ENCODE data around the gene AQP9. TPM values are rescaled to one million over a fixed set of nuclear protein-coding genes. Genes with fewer than 3 reads are reported as not detected.

The AQP9 gene
- total RNA-seq, 1 donor from 2014 or later: 0.77 TPM

GRCh38 chr15:58115692-58116091 lies 22.5 kb upstream of the AQP9 start:
- no peak overlapping the region for H3K4me3 ChIP-seq
- peaks cover 14% of the 10 kb centered on the region for H3K27me3 ChIP-seq (ENCODE audit: low read depth)
- H3K4me1 ChIP-seq: no peaks in the 10 kb centered on the region
- H3K36me3 ChIP-seq: no peaks in the 10 kb centered on the region
- intact Hi-C loops (cut with micrococcal nuclease): no loop called here
- TF ChIP-seq, protein P1, sequence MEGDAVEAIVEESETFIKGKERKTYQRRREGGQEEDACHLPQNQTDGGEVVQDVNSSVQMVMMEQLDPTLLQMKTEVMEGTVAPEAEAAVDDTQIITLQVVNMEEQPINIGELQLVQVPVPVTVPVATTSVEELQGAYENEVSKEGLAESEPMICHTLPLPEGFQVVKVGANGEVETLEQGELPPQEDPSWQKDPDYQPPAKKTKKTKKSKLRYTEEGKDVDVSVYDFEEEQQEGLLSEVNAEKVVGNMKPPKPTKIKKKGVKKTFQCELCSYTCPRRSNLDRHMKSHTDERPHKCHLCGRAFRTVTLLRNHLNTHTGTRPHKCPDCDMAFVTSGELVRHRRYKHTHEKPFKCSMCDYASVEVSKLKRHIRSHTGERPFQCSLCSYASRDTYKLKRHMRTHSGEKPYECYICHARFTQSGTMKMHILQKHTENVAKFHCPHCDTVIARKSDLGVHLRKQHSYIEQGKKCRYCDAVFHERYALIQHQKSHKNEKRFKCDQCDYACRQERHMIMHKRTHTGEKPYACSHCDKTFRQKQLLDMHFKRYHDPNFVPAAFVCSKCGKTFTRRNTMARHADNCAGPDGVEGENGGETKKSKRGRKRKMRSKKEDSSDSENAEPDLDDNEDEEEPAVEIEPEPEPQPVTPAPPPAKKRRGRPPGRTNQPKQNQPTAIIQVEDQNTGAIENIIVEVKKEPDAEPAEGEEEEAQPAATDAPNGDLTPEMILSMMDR (IDR thresholded peaks at IDR 0.05; ENCODE audit: borderline replicate concordance): peak; percentile 53
- no peak overlapping the region for H3K27ac ChIP-seq (replicated peaks)
- H3K9me3 ChIP-seq (replicated peaks): no peaks in the 10 kb centered on the region
- no peak for DNase-seq

DNA sequence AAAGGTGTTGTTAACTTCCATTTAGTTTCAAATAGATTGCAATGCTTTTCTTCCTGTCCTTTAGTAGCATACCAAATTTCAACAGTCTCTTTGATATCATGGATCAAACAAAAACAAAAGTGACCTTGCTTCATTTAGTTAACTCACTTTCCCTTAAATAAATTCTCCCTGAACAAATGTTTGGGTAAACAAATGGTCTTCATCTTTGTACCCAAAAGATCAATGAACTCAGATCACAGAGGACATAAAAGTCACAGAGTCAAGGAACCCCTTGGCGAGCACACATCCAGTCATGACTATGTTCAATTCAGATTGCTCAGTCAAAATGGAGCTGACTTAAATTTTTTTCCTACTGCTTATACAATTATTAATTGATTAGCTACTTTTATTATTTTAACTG lies 20.6 kb upstream of the AQP9 start:
- peaks cover 2% of the 10 kb centered on the region for H3K27me3 ChIP-seq (ENCODE audit: low read depth)
- TF ChIP-seq, protein P1 (IDR thresholded peaks at IDR 0.05; ENCODE audit: borderline replicate concordance): no peak
- no peak overlapping the region for H3K27ac ChIP-seq (replicated peaks)
- DNase-seq: no peak
- intact Hi-C loops (cut with micrococcal nuclease): no loop called here
- H3K9me3 ChIP-seq (replicated peaks): no peaks in the 10 kb centered on the region
- no peaks in the 10 kb centered on the region for H3K4me1 ChIP-seq
- H3K36me3 ChIP-seq: no peaks in the 10 kb centered on the region
- no peak overlapping the region for H3K4me3 ChIP-seq

DNA sequence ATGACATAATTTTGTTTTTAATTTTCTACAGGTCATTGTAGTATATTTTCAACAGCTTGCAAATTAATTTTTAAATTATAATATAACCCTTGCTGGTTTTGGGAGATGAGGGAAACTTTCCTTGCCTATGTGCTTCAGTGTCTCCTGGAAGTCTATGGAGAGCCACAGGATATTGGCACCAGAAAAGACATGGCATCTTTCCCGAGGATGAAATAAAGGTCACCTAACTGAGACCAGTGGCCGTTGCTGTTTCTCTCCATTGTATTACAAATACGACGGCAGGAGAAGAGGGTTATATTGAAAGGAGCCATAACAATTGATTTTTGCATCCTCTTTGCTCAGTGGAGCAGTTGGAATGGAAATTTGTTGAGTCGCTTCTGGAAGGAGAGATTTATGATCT lies 19.9 kb upstream of the AQP9 start:
- Histone ChIP-seq H3K27ac (replicated peaks) (no peak overlapping the region), H3K36me3 (no peaks in the 10 kb centered on the region), H3K4me1 (no peaks in the 10 kb centered on the region), H3K4me3 (no peak overlapping the region), H3K27me3 (ENCODE audit: low read depth) (peaks cover 1% of the 10 kb centered on the region), H3K9me3 (replicated peaks) (no peaks in the 10 kb centered on the region)
- no peak for DNase-seq
- intact Hi-C loops (cut with micrococcal nuclease): no loop called here
- TF ChIP-seq, protein P1 (IDR thresholded peaks at IDR 0.05; ENCODE audit: borderline replicate concordance): no peak

GRCh38 chr15:58119016-58119415 lies 19.2 kb upstream of the AQP9 start:
- intact Hi-C loops (cut with micrococcal nuclease): no loop called here
- no peak overlapping the region for H3K27ac ChIP-seq (replicated peaks)
- H3K36me3 ChIP-seq: no peaks in the 10 kb centered on the region
- H3K4me3 ChIP-seq: no peak overlapping the region
- H3K4me1 ChIP-seq: no peaks in the 10 kb centered on the region
- H3K9me3 ChIP-seq (replicated peaks): no peaks in the 10 kb centered on the region
- DNase-seq: no peak
- H3K27me3 ChIP-seq (ENCODE audit: low read depth): peaks cover 9% of the 10 kb centered on the region
- TF ChIP-seq, protein P1 (IDR thresholded peaks at IDR 0.05; ENCODE audit: borderline replicate concordance): no peak

DNA sequence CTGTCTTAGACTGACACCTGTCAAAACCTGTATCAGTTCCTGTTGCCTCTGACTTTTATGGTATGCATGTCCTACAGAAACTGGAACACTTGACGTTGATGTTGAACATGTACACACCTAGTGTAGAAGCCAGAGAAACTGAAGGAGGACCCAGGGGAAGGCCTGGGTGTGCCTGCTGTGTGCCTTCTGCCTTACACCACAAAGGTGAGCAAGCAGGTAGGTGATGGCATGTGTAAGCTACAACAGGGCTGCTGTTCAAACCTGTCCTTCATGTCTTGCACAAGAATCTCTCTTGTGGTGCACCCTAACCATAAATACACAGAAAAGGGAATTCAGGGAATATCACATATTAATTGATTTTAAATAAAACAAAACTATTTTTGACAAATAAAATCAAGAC lies 13.6 kb upstream of the AQP9 start:
- Histone ChIP-seq H3K4me3 (no peak overlapping the region), H3K36me3 (no peaks in the 10 kb centered on the region), H3K27me3 (ENCODE audit: low read depth) (peaks cover 14% of the 10 kb centered on the region), H3K4me1 (no peaks in the 10 kb centered on the region), H3K9me3 (replicated peaks) (peaks cover 11% of the 10 kb centered on the region), H3K27ac (replicated peaks) (no peak overlapping the region)
- no peak for DNase-seq
- intact Hi-C loops (cut with micrococcal nuclease): no loop called here
- TF ChIP-seq, protein P1 (IDR thresholded peaks at IDR 0.05; ENCODE audit: borderline replicate concordance): no peak

DNA sequence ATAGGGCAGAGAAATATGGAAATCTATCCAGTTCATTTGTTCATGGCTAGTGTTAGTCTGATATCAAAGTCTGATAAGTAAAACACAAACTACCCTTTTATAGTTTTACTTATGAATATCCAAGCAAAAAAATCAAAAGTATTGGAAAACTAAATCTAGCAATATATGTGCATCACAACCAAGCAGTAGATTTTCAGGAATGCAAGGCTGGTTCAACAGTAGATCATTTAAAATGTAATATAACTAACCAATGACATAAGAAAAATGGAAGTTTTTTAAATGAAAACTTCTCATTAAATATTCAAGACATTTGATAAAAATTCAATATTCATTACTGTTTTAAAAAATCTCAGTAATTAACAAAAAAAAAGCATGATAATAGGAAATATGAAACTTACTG lies 12.8 kb upstream of the AQP9 start:
- Histone ChIP-seq H3K4me3 (no peak overlapping the region), H3K4me1 (no peaks in the 10 kb centered on the region), H3K27me3 (ENCODE audit: low read depth) (peaks cover 14% of the 10 kb centered on the region), H3K36me3 (no peaks in the 10 kb centered on the region), H3K9me3 (replicated peaks) (peaks cover 11% of the 10 kb centered on the region), H3K27ac (replicated peaks) (no peak overlapping the region)
- DNase-seq: no peak
- TF ChIP-seq, protein P1 (IDR thresholded peaks at IDR 0.05; ENCODE audit: borderline replicate concordance): no peak
- intact Hi-C loops (cut with micrococcal nuclease): no loop called here
